Activated CD4-positive, alpha-beta T cell treated with anti-CD3 and anti-CD28 coated beads for 36 hours (primary cell): ENCODE results near the gene GCH1. TPM values are rescaled to one million over a fixed set of nuclear protein-coding genes. Genes with fewer than 3 reads are reported as not detected.
"Not testable (repeated sequence)": the region's sequence is repeated elsewhere in the genome, so short reads cannot be mapped to it uniquely, and the experiment has no call there.

Experiments used
- ATAC-seq: fragments of 200-7000 bp; cut with Tn5 transposase; one replicate; pipeline ENCODE4 v1.10.0; 2021; ENCODE audit warnings: mild to moderate bottlenecking, moderate library complexity
- CTCF ChIA-PET: fragments of 350-600 bp; sonication (Branson Sonifier 250); formaldehyde crosslinking; loops from one replicate; lab custom pipeline; 2021; ENCODE audit warnings: antibody characterized with exemption; lab: Charles Lee
- POLR2A ChIA-PET: fragments of 350-600 bp; sonication (Branson Sonifier 250); formaldehyde crosslinking; loops from one replicate; lab custom pipeline; 2021; ENCODE audit warnings: antibody characterized with exemption, inconsistent platforms; lab: Charles Lee
- DNase-seq: peaks from one replicate; pipeline ENCODE4 v3.0.0-alpha.2; 2020
- H3K27ac Mint-ChIP-seq: one replicate; pipeline ENCODE4 v1.8.0; 2021; ENCODE audit warnings: mixed read lengths
- H3K27me3 Mint-ChIP-seq: one replicate; pipeline ENCODE4 v1.8.0; 2021; ENCODE audit warnings: mixed read lengths
- H3K36me3 Mint-ChIP-seq: one replicate; pipeline ENCODE4 v1.8.0; 2021; ENCODE audit warnings: low read depth, mixed read lengths
- H3K4me1 Mint-ChIP-seq: one replicate; pipeline ENCODE4 v1.8.0; 2021; ENCODE audit warnings: mixed read lengths
- H3K4me3 Mint-ChIP-seq: one replicate; pipeline ENCODE4 v1.8.0; 2021; ENCODE audit warnings: mild to moderate bottlenecking, moderate library complexity, mixed read lengths
- H3K9me3 Mint-ChIP-seq: one replicate; pipeline ENCODE4 v1.8.0; 2021; ENCODE audit warnings: low read depth, mixed read lengths
- intact Hi-C, 2 experiments: fragments of 100-400 bp; cut with DNase I in 1 of 2; cut with micrococcal nuclease in 1 of 2; formaldehyde crosslinking; loops; one replicate each; pipeline versions ENCODE4 v1.14.2 to v1.15.1; 2022 to 2024; cut with DNase I, micrococcal nuclease
- microRNA-seq: library from miRNA; unstranded; fragments of <30 nt; microRNA quantifications from one replicate; pipeline ENCODE4 v1.2.0, GENCODE V29; 2021; ENCODE audit warnings: borderline replicate concordance
- total RNA-seq, 2 experiments: library from RNA; stranded (reverse); gene quantifications; one replicate each; pipeline ENCODE4 v1.2.3, GENCODE V29; 2021

GCH1 gene
- total RNA-seq, 2 experiments from 2014 or later = 28.1 to 36.4 TPM

- intact Hi-C loops, CTCF ChIA-PET: not testable (repeated sequence)
These were observed 101.1 kb downstream of the GCH1 start for GRCh38 chr14:54801482-54801881.

GRCh38 chr14:54798465-54799124 is 104.0 kb downstream of the GCH1 start:
- DNase-seq (no peak), ATAC-seq (no peak)
- Mint-ChIP-seq H3K9me3 (peaks cover 3% of the 10 kb centered on the region), H3K4me1 (no peaks in the 10 kb centered on the region), H3K36me3 (no peaks in the 10 kb centered on the region), H3K27ac (no peak overlapping the region), H3K27me3 (peaks cover 10% of the 10 kb centered on the region), H3K4me3 (no peak overlapping the region)
- ChIA-PET POLR2A (no interaction called here), CTCF (interaction anchor here (0.6 to 0.9 kb wide), 2 partner anchors 8 to 176 kb away, joined by 3 read pairs; no protein-coding TSS in a partner anchor)
- intact Hi-C loops = no loop called here

More at GRCh38 chr14:54801482-54801881, 101.1 kb downstream of the GCH1 start:
- peaks cover 22% of the 10 kb centered on the region for H3K27me3 Mint-ChIP-seq
- H3K4me1 Mint-ChIP-seq, H3K4me3 Mint-ChIP-seq, DNase-seq, ATAC-seq, H3K27ac Mint-ChIP-seq, H3K36me3 Mint-ChIP-seq, POLR2A ChIA-PET, H3K9me3 Mint-ChIP-seq: not testable (repeated sequence)

- Mint-ChIP-seq H3K27me3 (peaks cover 10% of the 10 kb centered on the region), H3K4me3 (no peak overlapping the region), H3K4me1 (no peaks in the 10 kb centered on the region), H3K36me3 (no peaks in the 10 kb centered on the region), H3K27ac (no peak overlapping the region), H3K9me3 (peaks cover 3% of the 10 kb centered on the region)
- intact Hi-C loops = no loop called here
- ATAC-seq = no peak
- no peak for DNase-seq
- ChIA-PET POLR2A (no interaction called here), CTCF (interaction anchor here (0.5 to 0.9 kb wide), 2 partner anchors 8 to 292 kb away, joined by 3 to 5 read pairs; no protein-coding TSS in a partner anchor)
These were observed 104.6 kb downstream of the GCH1 start for GRCh38 chr14:54797986-54798385.

- no peak overlapping the region for H3K27ac Mint-ChIP-seq
- no peak overlapping the region for H3K4me3 Mint-ChIP-seq
- peaks cover 10% of the 10 kb centered on the region for H3K27me3 Mint-ChIP-seq
- CTCF ChIA-PET = interaction anchor here (0.5 to 0.9 kb wide), 2 partner anchors 9 to 292 kb away, joined by 3 to 5 read pairs; no protein-coding TSS in a partner anchor
- no peaks in the 10 kb centered on the region for H3K36me3 Mint-ChIP-seq
- POLR2A ChIA-PET = no interaction called here
- intact Hi-C loops = no loop called here
- peaks cover 3% of the 10 kb centered on the region for H3K9me3 Mint-ChIP-seq
- DNase-seq (no peak), ATAC-seq (no peak)
- H3K4me1 Mint-ChIP-seq = no peaks in the 10 kb centered on the region
These were observed 105.1 kb downstream of the GCH1 start for GRCh38 chr14:54797556-54797955.

- Mint-ChIP-seq H3K27me3 (peaks cover 10% of the 10 kb centered on the region), H3K36me3 (no peaks in the 10 kb centered on the region), H3K4me3 (no peak overlapping the region), H3K9me3 (peaks cover 3% of the 10 kb centered on the region), H3K27ac (no peak overlapping the region), H3K4me1 (no peaks in the 10 kb centered on the region)
- no peak for DNase-seq
- POLR2A ChIA-PET = no interaction called here
- intact Hi-C loops = no loop called here
- no peak for ATAC-seq
- CTCF ChIA-PET = interaction anchor here (1.0 to 1.3 kb wide), 5 partner anchors 8 to 233 kb away, joined by 3 to 5 read pairs (median 3); no protein-coding TSS in a partner anchor
These were observed 105.7 kb downstream of the GCH1 start for GRCh38 chr14:54796961-54797360.

GRCh38 chr14:54794796-54795195 is 107.8 kb downstream of the GCH1 start:
- Mint-ChIP-seq H3K27me3 (peaks cover 6% of the 10 kb centered on the region), H3K9me3 (peaks cover 3% of the 10 kb centered on the region), H3K27ac (no peak overlapping the region), H3K4me3 (no peak overlapping the region), H3K36me3 (no peaks in the 10 kb centered on the region), H3K4me1 (no peaks in the 10 kb centered on the region)
- DNase-seq (no peak), ATAC-seq (no peak)
- intact Hi-C loops = no loop called here
- ChIA-PET CTCF (interaction anchor here (0.8 to 2.7 kb wide), 6 partner anchors 11 to 230 kb away, joined by 3 to 21 read pairs (median 4); no protein-coding TSS in a partner anchor), POLR2A (interaction anchor here (1.2 kb wide), 1 partner anchor 18 kb away, joined by 3 read pairs; no protein-coding TSS in a partner anchor)

- ChIA-PET CTCF (interaction anchor here (0.7 to 2.7 kb wide), 8 partner anchors 10 to 275 kb away, joined by 3 to 21 read pairs (median 4); no protein-coding TSS in a partner anchor), POLR2A (interaction anchor here (1.2 kb wide), 1 partner anchor 17 kb away, joined by 3 read pairs; no protein-coding TSS in a partner anchor)
- H3K27me3 Mint-ChIP-seq = peaks cover 5% of the 10 kb centered on the region
- intact Hi-C loops = no loop called here
- H3K27ac Mint-ChIP-seq = no peak overlapping the region
- peaks cover 3% of the 10 kb centered on the region for H3K9me3 Mint-ChIP-seq
- ATAC-seq (peak; percentile 60), DNase-seq (no peak)
- no peaks in the 10 kb centered on the region for H3K4me1 Mint-ChIP-seq
- H3K36me3 Mint-ChIP-seq = no peaks in the 10 kb centered on the region
- no peak overlapping the region for H3K4me3 Mint-ChIP-seq
These were observed 108.5 kb downstream of the GCH1 start for GRCh38 chr14:54794159-54794558.

GRCh38 chr14:54792288-54792687 is 110.3 kb downstream of the GCH1 start:
- intact Hi-C loops = no loop called here
- ChIA-PET POLR2A (no interaction called here), CTCF (interaction anchor here (0.7 to 2.1 kb wide), 7 partner anchors 12 to 368 kb away, joined by 3 to 8 read pairs (median 3); no protein-coding TSS in a partner anchor)
- no peak overlapping the region for H3K27ac Mint-ChIP-seq
- H3K36me3 Mint-ChIP-seq = no peaks in the 10 kb centered on the region
- DNase-seq (no peak), ATAC-seq (no peak)
- H3K4me1 Mint-ChIP-seq = no peaks in the 10 kb centered on the region
- H3K4me3 Mint-ChIP-seq = no peak overlapping the region
- H3K27me3 Mint-ChIP-seq = peaks cover 3% of the 10 kb centered on the region
- peaks cover 3% of the 10 kb centered on the region for H3K9me3 Mint-ChIP-seq

Small RNAs within 50 kb of the gene (microRNA-seq; reads per million reads assigned to microRNA genes)
- not detected for gene MIR4308

Other genes starting within 250 kb of the GCH1 start
- gene WDHD1, start 124.3 kb upstream of the GCH1 start, total RNA-seq = 10 to 100 TPM; 64.4 to 71.1 TPM
- 10 to 100 TPM; 18.4 to 21.3 TPM for gene SOCS4, start 124.4 kb upstream of the GCH1 start, total RNA-seq
- 100 to 1,000 TPM in 1 of 2 experiments, 10 to 100 TPM in 1; 98.6 to 180 TPM for gene MAPK1IP1L, start 148.8 kb upstream of the GCH1 start, total RNA-seq
- gene LGALS3, start 226.4 kb upstream of the GCH1 start, total RNA-seq = 1 to 10 TPM; 6.5 to 7.8 TPM